GM10248 (cell line): ENCODE results near the gene MAML3.

Experiments
- CTCF ChIA-PET: fragments of 300-600 bp; sonication (Branson Sonifier 250); formaldehyde crosslinking; extraction: SDS; loops from one replicate; lab custom pipeline; 2021; ENCODE audit warnings: antibody characterized with exemption; lab: Yijun Ruan, JAX
- POLR2A ChIA-PET: fragments of 350-650 bp; sonication (Branson Sonifier 250); formaldehyde crosslinking; extraction: SDS; loops from one replicate; lab custom pipeline; 2020; ENCODE audit warnings: antibody characterized with exemption; lab: Yijun Ruan, JAX
- DNase-seq: peaks from one replicate; pipeline ENCODE4 v3.0.0; 2012; ENCODE audit errors: extremely low spot score
- TF ChIP-seq, protein P1 (sequence below): IDR thresholded peaks from 2 replicates; pipeline ENCODE4 v1.5.1; 2012; ENCODE audit warnings: mild to moderate bottlenecking, low read depth; ENCODE audit errors: extremely low read depth, missing control alignments, control extremely low read depth

MAML3 gene

DNA sequence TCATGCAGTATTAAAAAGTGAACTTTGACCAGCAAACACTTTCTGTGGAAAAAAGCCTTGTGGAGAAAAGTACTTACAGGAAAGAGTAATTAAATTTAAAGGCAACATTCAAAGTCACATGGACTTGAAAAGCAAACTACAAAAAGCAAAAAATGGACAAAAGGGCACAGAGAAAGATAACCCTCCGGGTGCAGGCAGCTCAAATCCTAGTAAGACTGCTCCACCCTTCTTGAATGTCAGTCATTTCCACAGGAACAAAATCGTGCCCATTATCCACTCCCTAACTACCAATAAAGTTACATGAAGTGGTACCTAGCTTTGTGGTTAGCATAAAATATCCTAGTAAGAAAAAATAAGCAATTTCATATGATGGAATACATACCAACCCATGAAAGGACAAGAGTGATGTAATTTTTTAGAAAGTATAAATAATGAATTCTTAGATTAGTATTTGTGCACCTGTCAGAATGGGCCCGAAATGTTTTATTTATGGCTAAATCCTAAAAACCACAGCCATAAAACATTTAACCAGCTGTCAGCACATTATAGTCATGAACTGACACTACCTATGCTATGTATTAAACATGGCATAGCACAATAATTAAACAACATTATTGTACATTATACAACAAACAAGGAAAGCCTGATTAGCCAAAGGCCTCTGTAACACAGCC, 43.3 kb downstream of the MAML3 start:
- ChIA-PET POLR2A (no interaction called here), CTCF (no interaction called here)
- no peak for DNase-seq
- TF ChIP-seq, protein P1, sequence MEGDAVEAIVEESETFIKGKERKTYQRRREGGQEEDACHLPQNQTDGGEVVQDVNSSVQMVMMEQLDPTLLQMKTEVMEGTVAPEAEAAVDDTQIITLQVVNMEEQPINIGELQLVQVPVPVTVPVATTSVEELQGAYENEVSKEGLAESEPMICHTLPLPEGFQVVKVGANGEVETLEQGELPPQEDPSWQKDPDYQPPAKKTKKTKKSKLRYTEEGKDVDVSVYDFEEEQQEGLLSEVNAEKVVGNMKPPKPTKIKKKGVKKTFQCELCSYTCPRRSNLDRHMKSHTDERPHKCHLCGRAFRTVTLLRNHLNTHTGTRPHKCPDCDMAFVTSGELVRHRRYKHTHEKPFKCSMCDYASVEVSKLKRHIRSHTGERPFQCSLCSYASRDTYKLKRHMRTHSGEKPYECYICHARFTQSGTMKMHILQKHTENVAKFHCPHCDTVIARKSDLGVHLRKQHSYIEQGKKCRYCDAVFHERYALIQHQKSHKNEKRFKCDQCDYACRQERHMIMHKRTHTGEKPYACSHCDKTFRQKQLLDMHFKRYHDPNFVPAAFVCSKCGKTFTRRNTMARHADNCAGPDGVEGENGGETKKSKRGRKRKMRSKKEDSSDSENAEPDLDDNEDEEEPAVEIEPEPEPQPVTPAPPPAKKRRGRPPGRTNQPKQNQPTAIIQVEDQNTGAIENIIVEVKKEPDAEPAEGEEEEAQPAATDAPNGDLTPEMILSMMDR = no peak

DNA sequence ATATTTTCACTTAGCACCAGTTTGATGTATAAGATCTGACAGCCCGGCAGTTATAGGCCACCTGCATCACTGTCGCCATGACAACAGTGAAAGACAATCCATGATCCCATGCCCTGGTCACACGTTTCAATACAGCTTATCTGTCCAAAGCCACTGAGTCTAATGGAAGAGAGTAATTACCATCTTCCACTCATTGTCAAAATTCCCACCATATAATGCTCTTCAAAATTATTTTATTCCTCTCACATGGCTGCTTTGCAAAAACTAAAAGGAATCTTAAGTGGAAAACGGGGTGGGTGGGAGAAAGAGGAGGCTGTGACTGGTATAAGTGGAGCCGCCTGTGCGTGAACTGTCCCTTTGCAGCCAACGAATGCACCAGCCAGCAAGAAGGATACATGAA, 44.2 kb downstream of the MAML3 start:
- POLR2A ChIA-PET = no interaction called here
- TF ChIP-seq, protein P1 = no peak
- DNase-seq = no peak
- CTCF ChIA-PET = no interaction called here

DNA sequence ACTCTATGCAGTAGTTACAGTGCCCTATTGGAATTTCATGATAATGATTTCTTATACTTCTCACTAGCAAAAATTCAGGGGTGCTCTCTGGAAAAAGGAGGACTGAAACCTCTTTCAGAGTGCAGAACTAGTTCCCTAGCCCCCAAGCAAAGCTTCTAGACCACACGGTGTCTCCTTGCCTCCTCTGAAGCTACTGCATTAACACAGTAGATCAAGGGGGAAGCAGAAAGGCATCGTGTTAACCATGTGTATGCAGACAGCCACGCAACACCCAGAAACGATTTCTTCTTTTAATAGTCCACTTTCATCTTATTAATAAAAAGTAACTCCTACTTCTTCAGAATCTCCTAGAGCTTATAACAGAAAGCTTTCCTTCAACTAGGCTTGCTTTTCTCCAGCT, 44.7 kb downstream of the MAML3 start:
- ChIA-PET CTCF (no interaction called here), POLR2A (no interaction called here)
- TF ChIP-seq, protein P1 = no peak
- no peak for DNase-seq

DNA sequence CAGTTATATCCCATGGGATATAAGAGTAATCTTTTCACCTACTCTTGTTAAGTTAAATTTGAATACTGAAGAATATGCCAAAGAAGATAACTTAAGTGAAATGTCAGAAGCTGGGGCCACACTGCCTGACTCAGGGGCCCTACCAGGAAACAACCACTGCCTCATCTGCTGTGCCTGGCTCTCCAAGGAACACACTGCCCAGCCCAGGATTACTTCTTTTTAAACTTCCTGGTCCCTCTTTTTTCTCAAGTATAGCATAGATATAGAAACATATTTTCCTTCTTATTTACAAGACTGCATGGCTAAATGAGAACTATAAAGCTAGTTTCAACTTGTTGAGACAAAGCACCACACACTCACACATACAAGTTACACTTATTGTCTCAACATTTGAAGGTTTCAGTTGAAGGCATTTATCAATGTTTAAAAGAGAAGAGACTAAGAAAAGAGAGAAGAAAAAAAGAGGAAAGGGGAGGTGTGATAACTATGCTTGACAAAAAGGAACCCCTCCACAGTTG, 45.2 kb downstream of the MAML3 start:
- CTCF ChIA-PET = no interaction called here
- POLR2A ChIA-PET = no interaction called here
- TF ChIP-seq, protein P1 = no peak
- no peak for DNase-seq

DNA sequence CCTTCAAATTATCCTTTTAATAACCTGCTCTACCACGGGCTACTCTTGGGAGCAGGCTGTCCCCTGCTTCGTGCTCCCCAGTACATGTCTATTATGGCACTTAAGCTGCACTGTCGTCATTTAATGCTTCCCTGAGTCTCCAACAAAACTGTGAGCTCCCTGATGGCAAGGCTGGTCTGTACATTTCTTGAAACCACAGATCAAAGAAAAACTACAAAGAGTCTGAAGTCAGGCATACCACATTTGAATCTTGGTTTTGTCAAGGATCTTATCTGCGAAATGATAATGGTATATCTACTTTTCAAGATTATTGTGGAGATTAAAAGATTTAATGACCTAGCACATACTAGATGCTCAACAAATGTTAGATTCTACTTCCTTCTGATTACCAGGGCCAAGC, 45.7 kb downstream of the MAML3 start:
- DNase-seq = no peak
- TF ChIP-seq, protein P1 = no peak
- ChIA-PET POLR2A (no interaction called here), CTCF (no interaction called here)

DNA sequence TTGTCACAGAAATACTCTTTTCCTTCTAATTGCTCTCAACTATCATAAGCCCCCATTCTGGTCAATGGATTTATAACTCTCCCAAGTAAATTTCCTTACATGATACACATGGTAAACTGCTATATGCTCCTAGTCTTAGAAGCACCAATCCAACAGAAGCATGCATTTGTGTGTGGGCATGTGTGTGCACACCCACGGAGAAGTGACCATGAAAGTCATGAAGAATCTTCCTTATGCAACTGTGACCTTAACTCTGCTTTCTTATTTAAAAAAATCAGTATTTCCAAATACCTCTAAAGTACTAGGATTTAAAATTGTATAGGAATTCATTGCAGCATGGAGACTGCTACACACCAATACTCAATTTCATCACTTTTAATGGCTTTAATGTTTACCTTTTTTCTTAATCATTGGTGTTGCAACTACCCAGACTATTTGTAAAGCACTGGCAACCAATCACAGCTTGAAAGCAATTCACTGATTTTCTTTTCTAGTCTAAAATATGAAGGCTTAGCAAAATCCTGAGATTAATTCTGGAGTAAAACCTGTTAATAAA, 47.6 kb downstream of the MAML3 start:
- ChIA-PET POLR2A (no interaction called here), CTCF (interaction anchor here (1.3 kb wide), 1 partner anchor 11 kb away, joined by 3 read pairs; no protein-coding TSS in a partner anchor)
- TF ChIP-seq, protein P1 = no peak
- no peak for DNase-seq
